HepG2 (cell line): ENCODE data around the gene MRM2. TPM values are rescaled to one million over a fixed set of nuclear protein-coding genes. Genes with fewer than 3 reads are reported as not detected.

Experiments used
- GTF3A ChIP-seq: sonication (generic); formaldehyde crosslinking; conservative IDR thresholded peaks from 2 replicates; pipeline ENCODE4 v1.4.0; 2020; ENCODE audit warnings: mild to moderate bottlenecking, missing genetic modification reagents
- KIAA2018 ChIP-seq: sonication (generic); formaldehyde crosslinking; IDR thresholded peaks from 2 replicates; pipeline ENCODE4 v1.5.0; 2020; ENCODE audit warnings: mild to moderate bottlenecking, missing genetic modification reagents, borderline replicate concordance
- MBD4 ChIP-seq: IDR thresholded peaks from 2 replicates; pipeline ENCODE4 v1.6.1; 2012; ENCODE audit warnings: low read length, inconsistent platforms, borderline replicate concordance
- NPAS2 ChIP-seq: sonication (generic); formaldehyde crosslinking; IDR thresholded peaks from 2 replicates; pipeline ENCODE4 v1.8.0; 2022; ENCODE audit warnings: mild to moderate bottlenecking, missing genetic modification reagents, borderline replicate concordance
- PHF8 ChIP-seq: sonication (generic); formaldehyde crosslinking; IDR thresholded peaks from 2 replicates; pipeline ENCODE4 v1.5.0; 2020; ENCODE audit warnings: missing genetic modification reagents
- ZFP37 ChIP-seq: sonication (generic); formaldehyde crosslinking; IDR thresholded peaks from 2 replicates; pipeline ENCODE4 v1.4.0; 2020; ENCODE audit warnings: missing genetic modification reagents, borderline replicate concordance
- ZNF367 ChIP-seq: sonication (generic); formaldehyde crosslinking; IDR thresholded peaks from 2 replicates; pipeline ENCODE4 v1.4.0; 2020; ENCODE audit warnings: missing genetic modification reagents, borderline replicate concordance
- ZNF530 ChIP-seq: sonication (generic); formaldehyde crosslinking; IDR thresholded peaks from 2 replicates; pipeline ENCODE4 v1.5.0; 2020; ENCODE audit warnings: low read depth, mild to moderate bottlenecking, missing genetic modification reagents
- polyA plus RNA-seq, 8 experiments: library from polyadenylated mRNA; depleted of rRNA in 3 of 8; stranded (reverse) in 7 of 8; unstranded in 1 of 8; fragments of >200 nt; fragmentation: Illumina TruSeq in 4 of 8; extraction: Trizol in 4 of 8; gene quantifications; 2 replicates each; pipeline versions ENCODE4 v1.2.1 to v1.2.3, GENCODE V29; 2011 to 2016; ENCODE audit warnings: low read depth in 4 of 8, missing spikeins in 1 of 8, mixed read lengths in 1 of 8; ENCODE audit not compliant: insufficient read depth in 1 of 8
- total RNA-seq, 5 experiments: library from RNA; depleted of rRNA; stranded (reverse); fragments of >200 nt; fragmentation: Illumina TruSeq; extraction: Trizol; gene quantifications; 2 replicates each; pipeline ENCODE4 v1.2.3, GENCODE V29; 2016; ENCODE audit warnings: low read depth in 1 of 5
- TF ChIP-seq, protein P1 (sequence below): IDR thresholded peaks from 2 replicates; pipeline ENCODE4 v1.6.1; 2016; ENCODE audit warnings: low read depth, missing genetic modification reagents, missing compliant biosample characterization
- TF ChIP-seq, protein P2 (sequence below): sonication (generic); formaldehyde crosslinking; IDR thresholded peaks from 2 replicates; pipeline ENCODE4 v1.5.1; 2020; ENCODE audit warnings: mild to moderate bottlenecking, missing genetic modification reagents, moderate library complexity

MRM2 gene
- total and polyA plus RNA-seq, 2 of the 13 experiments (the other 11 are each of a cell fraction or from before 2014, with no cell fraction given), result 13.2 to 34.2 TPM

GRCh38 chr7:2232766-2233520 lies 9.1 kb downstream of the MRM2 start, which contains the start of gene MAD1L1 (continued):
- 0 out of 2 replicates have a peak, but pooled peaks have one; percentile 70 for TF ChIP-seq GTF3A
- TF ChIP-seq ZNF367 (CRISPR knock-in tag), result 0 out of 2 replicates have a peak, but pooled peaks have one; percentile 70
- TF ChIP-seq ZNF530 (CRISPR knock-in tag), result peak; percentile 75; the same call in 1 of the 2 replicates
- no peak for TF ChIP-seq NPAS2 (CRISPR knock-in tag)
- no peak for TF ChIP-seq MBD4
- TF ChIP-seq, protein P1, sequence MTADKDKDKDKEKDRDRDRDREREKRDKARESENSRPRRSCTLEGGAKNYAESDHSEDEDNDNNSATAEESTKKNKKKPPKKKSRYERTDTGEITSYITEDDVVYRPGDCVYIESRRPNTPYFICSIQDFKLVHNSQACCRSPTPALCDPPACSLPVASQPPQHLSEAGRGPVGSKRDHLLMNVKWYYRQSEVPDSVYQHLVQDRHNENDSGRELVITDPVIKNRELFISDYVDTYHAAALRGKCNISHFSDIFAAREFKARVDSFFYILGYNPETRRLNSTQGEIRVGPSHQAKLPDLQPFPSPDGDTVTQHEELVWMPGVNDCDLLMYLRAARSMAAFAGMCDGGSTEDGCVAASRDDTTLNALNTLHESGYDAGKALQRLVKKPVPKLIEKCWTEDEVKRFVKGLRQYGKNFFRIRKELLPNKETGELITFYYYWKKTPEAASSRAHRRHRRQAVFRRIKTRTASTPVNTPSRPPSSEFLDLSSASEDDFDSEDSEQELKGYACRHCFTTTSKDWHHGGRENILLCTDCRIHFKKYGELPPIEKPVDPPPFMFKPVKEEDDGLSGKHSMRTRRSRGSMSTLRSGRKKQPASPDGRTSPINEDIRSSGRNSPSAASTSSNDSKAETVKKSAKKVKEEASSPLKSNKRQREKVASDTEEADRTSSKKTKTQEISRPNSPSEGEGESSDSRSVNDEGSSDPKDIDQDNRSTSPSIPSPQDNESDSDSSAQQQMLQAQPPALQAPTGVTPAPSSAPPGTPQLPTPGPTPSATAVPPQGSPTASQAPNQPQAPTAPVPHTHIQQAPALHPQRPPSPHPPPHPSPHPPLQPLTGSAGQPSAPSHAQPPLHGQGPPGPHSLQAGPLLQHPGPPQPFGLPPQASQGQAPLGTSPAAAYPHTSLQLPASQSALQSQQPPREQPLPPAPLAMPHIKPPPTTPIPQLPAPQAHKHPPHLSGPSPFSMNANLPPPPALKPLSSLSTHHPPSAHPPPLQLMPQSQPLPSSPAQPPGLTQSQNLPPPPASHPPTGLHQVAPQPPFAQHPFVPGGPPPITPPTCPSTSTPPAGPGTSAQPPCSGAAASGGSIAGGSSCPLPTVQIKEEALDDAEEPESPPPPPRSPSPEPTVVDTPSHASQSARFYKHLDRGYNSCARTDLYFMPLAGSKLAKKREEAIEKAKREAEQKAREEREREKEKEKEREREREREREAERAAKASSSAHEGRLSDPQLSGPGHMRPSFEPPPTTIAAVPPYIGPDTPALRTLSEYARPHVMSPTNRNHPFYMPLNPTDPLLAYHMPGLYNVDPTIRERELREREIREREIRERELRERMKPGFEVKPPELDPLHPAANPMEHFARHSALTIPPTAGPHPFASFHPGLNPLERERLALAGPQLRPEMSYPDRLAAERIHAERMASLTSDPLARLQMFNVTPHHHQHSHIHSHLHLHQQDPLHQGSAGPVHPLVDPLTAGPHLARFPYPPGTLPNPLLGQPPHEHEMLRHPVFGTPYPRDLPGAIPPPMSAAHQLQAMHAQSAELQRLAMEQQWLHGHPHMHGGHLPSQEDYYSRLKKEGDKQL, result no peak
- TF ChIP-seq ZFP37 (CRISPR knock-in tag), result no peak
- TF ChIP-seq KIAA2018 (CRISPR knock-in tag), result no peak
- TF ChIP-seq, protein P2, sequence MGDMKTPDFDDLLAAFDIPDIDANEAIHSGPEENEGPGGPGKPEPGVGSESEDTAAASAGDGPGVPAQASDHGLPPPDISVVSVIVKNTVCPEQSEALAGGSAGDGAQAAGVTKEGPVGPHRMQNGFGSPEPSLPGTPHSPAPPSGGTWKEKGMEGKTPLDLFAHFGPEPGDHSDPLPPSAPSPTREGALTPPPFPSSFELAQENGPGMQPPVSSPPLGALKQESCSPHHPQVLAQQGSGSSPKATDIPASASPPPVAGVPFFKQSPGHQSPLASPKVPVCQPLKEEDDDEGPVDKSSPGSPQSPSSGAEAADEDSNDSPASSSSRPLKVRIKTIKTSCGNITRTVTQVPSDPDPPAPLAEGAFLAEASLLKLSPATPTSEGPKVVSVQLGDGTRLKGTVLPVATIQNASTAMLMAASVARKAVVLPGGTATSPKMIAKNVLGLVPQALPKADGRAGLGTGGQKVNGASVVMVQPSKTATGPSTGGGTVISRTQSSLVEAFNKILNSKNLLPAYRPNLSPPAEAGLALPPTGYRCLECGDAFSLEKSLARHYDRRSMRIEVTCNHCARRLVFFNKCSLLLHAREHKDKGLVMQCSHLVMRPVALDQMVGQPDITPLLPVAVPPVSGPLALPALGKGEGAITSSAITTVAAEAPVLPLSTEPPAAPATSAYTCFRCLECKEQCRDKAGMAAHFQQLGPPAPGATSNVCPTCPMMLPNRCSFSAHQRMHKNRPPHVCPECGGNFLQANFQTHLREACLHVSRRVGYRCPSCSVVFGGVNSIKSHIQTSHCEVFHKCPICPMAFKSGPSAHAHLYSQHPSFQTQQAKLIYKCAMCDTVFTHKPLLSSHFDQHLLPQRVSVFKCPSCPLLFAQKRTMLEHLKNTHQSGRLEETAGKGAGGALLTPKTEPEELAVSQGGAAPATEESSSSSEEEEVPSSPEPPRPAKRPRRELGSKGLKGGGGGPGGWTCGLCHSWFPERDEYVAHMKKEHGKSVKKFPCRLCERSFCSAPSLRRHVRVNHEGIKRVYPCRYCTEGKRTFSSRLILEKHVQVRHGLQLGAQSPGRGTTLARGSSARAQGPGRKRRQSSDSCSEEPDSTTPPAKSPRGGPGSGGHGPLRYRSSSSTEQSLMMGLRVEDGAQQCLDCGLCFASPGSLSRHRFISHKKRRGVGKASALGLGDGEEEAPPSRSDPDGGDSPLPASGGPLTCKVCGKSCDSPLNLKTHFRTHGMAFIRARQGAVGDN (CRISPR knock-in tag), result peak; percentile 71; the same call in 1 of the 2 replicates
- TF ChIP-seq PHF8 (CRISPR knock-in tag), result peak; percentile 64
